Spleen (tissue), 7 donors: ENCODE data around the gene DCP1A.

Experiments used
- CTCF ChIP-seq, 11 experiments: fragments of 200-600 bp in 7 of 11; fragments of 450-650 bp in 4 of 11; sonication (generic) in 4 of 11; IDR thresholded peaks in 8 of 11; conservative IDR thresholded peaks in 3 of 11; 1 replicate in 7 of 11; 2 replicates in 4 of 11; pipeline versions ENCODE4 v1.4.0 to v1.8.0; 2016 to 2021; ENCODE audit warnings: antibody characterized with exemption in 11 of 11, inconsistent platforms in 4 of 11, mild to moderate bottlenecking in 1 of 11
- POLR2A ChIP-seq, 3 donors: fragments of 450-650 bp; IDR thresholded peaks; one replicate each; pipeline ENCODE4 v1.5.1; 2017; ENCODE audit warnings: antibody characterized with exemption in 3 of 3, mild to moderate bottlenecking in 1 of 3
- POLR2AphosphoS5 ChIP-seq, 3 donors: sonication (generic); formaldehyde crosslinking; IDR thresholded peaks; one replicate each; pipeline ENCODE4 v1.5.1; 2017; ENCODE audit warnings: antibody characterized with exemption in 3 of 3
- donor health status: DM: no; HTN: no; CAD: no; lungs with moderate emphysema.
- donor health status: DM: no; HTN: no; CAD: no.
- donor health status: DM: no; HTN: no; CAD: no.

DNA sequence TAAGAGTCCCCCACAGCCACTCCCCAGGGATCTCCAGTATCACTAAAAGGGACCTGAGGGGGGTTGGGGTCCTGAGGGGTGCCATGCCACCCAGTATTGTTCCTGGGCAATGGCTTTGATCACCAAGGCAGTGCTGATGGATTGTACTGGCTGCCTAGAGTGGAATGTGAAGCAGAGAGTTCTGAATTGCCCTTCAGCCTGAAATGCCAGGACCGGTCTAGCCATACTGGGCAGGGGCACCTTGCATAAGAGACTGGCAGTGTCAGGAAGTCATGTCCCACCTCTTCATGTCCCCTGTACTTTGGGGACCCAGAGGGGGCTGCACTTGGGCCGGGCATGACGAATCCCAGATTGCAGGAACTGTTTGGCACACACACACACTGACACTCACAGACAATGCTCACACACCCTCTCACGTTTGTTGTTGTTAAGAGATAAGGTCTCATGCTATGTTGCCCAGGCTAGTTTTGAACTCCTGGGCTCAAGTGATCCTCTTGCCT, 87.0 kb downstream of the DCP1A start:
- TF ChIP-seq CTCF (IDR thresholded peaks at IDR 0.05 in 8 of 11, conservative IDR thresholded peaks at IDR 0.05 in 3 of 11) (no peak), POLR2AphosphoS5 (IDR thresholded peaks at IDR 0.05) (no peak), POLR2A (IDR thresholded peaks at IDR 0.05) (no peak)
